GM23248 (cell line): Measurements from ENCODE around the gene TLE3. TPM values are rescaled to one million over a fixed set of nuclear protein-coding genes. Genes with fewer than 3 reads are reported as not detected.

Experiments used
- DNase-seq: peaks from one replicate; pipeline ENCODE4 v3.0.0-alpha.2; 2015
- H2AFZ ChIP-seq: fragments of 200-600 bp; sonication (generic); 2 replicates; pipeline ENCODE4 v1.6.1; 2016; ENCODE audit warnings: antibody characterized with exemption
- H3F3A ChIP-seq: fragments of 200-600 bp; sonication (generic); 2 replicates; pipeline ENCODE4 v1.6.1; 2016; ENCODE audit warnings: mild to moderate bottlenecking, antibody characterized with exemption, mixed run types; ENCODE audit not compliant: insufficient read depth
- H3K27ac ChIP-seq: fragments of 200-600 bp; sonication (generic); 2 replicates; pipeline ENCODE4 v1.5.1; 2016; ENCODE audit warnings: mild to moderate bottlenecking
- H3K27me3 ChIP-seq: fragments of 200-600 bp; sonication (generic); replicated peaks from 2 replicates; pipeline ENCODE4 v1.6.1; 2016; ENCODE audit warnings: mild to moderate bottlenecking; ENCODE audit not compliant: insufficient read depth
- H3K36me3 ChIP-seq: fragments of 200-600 bp; sonication (generic); 2 replicates; pipeline ENCODE4 v1.6.1; 2016; ENCODE audit warnings: low read depth, mild to moderate bottlenecking
- H3K4me1 ChIP-seq: fragments of 200-600 bp; sonication (generic); 2 replicates; pipeline ENCODE4 v1.6.1; 2016; ENCODE audit warnings: mild to moderate bottlenecking; ENCODE audit not compliant: insufficient read depth
- H3K4me2 ChIP-seq: fragments of 200-600 bp; sonication (generic); one replicate; pipeline ENCODE4 v1.6.1; 2016; ENCODE audit warnings: mild to moderate bottlenecking; ENCODE audit not compliant: unreplicated experiment
- H3K4me3 ChIP-seq: fragments of 200-600 bp; sonication (generic); 2 replicates; pipeline ENCODE4 v1.5.1; 2016; ENCODE audit warnings: mild to moderate bottlenecking
- H3K79me2 ChIP-seq: fragments of 200-600 bp; sonication (generic); 2 replicates; pipeline ENCODE4 v1.6.1; 2016; ENCODE audit warnings: mild to moderate bottlenecking; ENCODE audit not compliant: insufficient read depth
- H3K9ac ChIP-seq: fragments of 200-600 bp; sonication (generic); 2 replicates; pipeline ENCODE4 v1.6.1; 2016; ENCODE audit warnings: mild to moderate bottlenecking
- H3K9me2 ChIP-seq: fragments of 200-600 bp; sonication (generic); 2 replicates; pipeline ENCODE4 v1.6.1; 2016; ENCODE audit warnings: mixed run types, mild to moderate bottlenecking, moderate library complexity; ENCODE audit not compliant: insufficient read depth
- H3K9me3 ChIP-seq: fragments of 200-600 bp; sonication (generic); one replicate; pipeline ENCODE4 v1.6.1; 2017; ENCODE audit warnings: low read depth
- H4K20me1 ChIP-seq: fragments of 200-600 bp; sonication (generic); 2 replicates; pipeline ENCODE4 v1.6.0; 2016; ENCODE audit not compliant: insufficient read depth
- EZH2 ChIP-seq: fragments of 200-600 bp; sonication (generic); IDR thresholded peaks from 2 replicates; pipeline ENCODE4 v1.6.1; 2018; ENCODE audit warnings: antibody characterized with exemption, mild to moderate bottlenecking; ENCODE audit not compliant: insufficient read depth, poor library complexity, severe bottlenecking
- EZH2phosphoT487 ChIP-seq: fragments of 200-600 bp; sonication (generic); IDR thresholded peaks from 2 replicates; pipeline ENCODE4 v1.6.1; 2018; ENCODE audit warnings: antibody characterized with exemption, moderate library complexity, mild to moderate bottlenecking, low read depth; ENCODE audit not compliant: insufficient read depth
- WGBS, 2 experiments: methylation state at CpG; one replicate each; pipeline ENCODE4 v1.1.6; 2015 to 2017; ENCODE audit warnings: low lambda C conversion rate in 2 of 2, low coverage in 1 of 2; ENCODE audit errors: missing lambda C conversion rate in 2 of 2; 5-methylcytosine and 5-hydroxymethylcytosine counted together
- in situ Hi-C: fragments of 300-500 bp; cut with MboI; formaldehyde crosslinking; loops from 2 replicates; pipeline ENCODE4 v1.15.0; 2020
- polyA plus RNA-seq: library from polyadenylated mRNA; unstranded; fragments of >200 nt; fragmentation: Nextera tagmentation; extraction: Ambion mirVana; gene quantifications from 2 replicates; pipeline ENCODE4 v1.2.1, GENCODE V29; 2016
- total RNA-seq: library from RNA; depleted of rRNA; stranded (reverse); fragments of >200 nt; shearing (Covaris generic); gene quantifications from 2 replicates; pipeline ENCODE4 v1.2.3, GENCODE V29; 2014

The TLE3 gene
- total and polyA plus RNA-seq, 2 experiments from 2014 or later = 11.7 to 37.6 TPM

DNA sequence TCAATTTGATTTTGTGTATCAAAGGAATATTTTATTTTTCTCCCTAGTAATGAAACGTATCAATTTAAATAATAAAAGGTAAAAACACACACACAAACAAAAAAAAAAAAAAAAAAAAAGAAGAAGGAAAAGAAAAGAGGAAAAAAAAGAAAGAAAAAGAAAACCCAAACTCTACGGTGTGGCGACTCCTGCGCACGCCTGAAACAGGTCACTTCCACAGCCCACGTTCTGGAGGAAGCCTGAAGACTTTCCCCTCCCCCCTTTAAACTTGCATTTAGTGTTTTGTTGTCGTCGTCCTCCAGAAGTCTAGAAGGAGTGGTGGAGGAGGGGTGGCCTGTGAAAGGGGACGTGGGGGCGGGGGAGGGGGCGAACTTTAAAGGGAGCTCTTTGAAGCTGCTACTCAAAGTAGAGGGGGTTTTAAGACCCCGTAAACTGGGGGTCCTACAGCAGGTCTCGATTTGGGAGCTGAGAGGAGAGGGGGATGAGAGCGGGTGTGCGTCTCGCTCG lies 2.3 kb upstream of the TLE3 start:
- Histone ChIP-seq H3K4me1 (peaks cover 15% of the 10 kb centered on the region), H2AFZ (peak overlapping the region; percentile 13; the same call in 1 of the 2 replicates), H3K9ac (peak overlapping the region; percentile 2; the same call in 1 of the 2 replicates), H3K4me3 (peak overlapping the region; percentile 51), H3K27ac (no peak overlapping the region), H3K9me3 (no peaks in the 10 kb centered on the region), H3K27me3 (no peaks in the 10 kb centered on the region), H3K79me2 (peaks cover 26% of the 10 kb centered on the region), H3K36me3 (no peaks in the 10 kb centered on the region), H3K9me2 (no peaks in the 10 kb centered on the region), H3K4me2 (peak overlapping the region; percentile 69), H4K20me1 (no peaks in the 10 kb centered on the region), H3F3A (peaks cover 6% of the 10 kb centered on the region; the same call in 1 of the 2 replicates)
- in situ Hi-C loops = no loop called here
- whole genome bisulfite sequencing, 2 experiments = 5 to 7% methylated on average over 14 to 17 of the region's 17 CpGs
- TF ChIP-seq EZH2 (no peak), EZH2phosphoT487 (no peak)
- DNase-seq = peak; percentile 62

GRCh38 chr15:70099167-70099966 lies 1.6 kb upstream of the TLE3 start:
- H3K27ac ChIP-seq = peak overlapping the region; percentile 77
- in situ Hi-C loops = no loop called here
- H3K4me3 ChIP-seq = peak overlapping the region; percentile 84
- H3K9me2 ChIP-seq = no peaks in the 10 kb centered on the region
- WGBS, 2 experiments = 1% methylated on average over 64 to 69 of the region's 69 CpGs
- H3K36me3 ChIP-seq = no peaks in the 10 kb centered on the region
- peaks cover 32% of the 10 kb centered on the region for H3K79me2 ChIP-seq
- peak; percentile 99 for DNase-seq
- H3K4me1 ChIP-seq = peaks cover 21% of the 10 kb centered on the region
- TF ChIP-seq EZH2 (no peak), EZH2phosphoT487 (no peak)
- H3F3A ChIP-seq = peaks cover 6% of the 10 kb centered on the region; the same call in 1 of the 2 replicates
- no peaks in the 10 kb centered on the region for H4K20me1 ChIP-seq
- peak overlapping the region; percentile 68 for H2AFZ ChIP-seq
- H3K4me2 ChIP-seq = peak overlapping the region; percentile 83
- peak overlapping the region; percentile 87 for H3K9ac ChIP-seq
- H3K9me3 ChIP-seq = no peaks in the 10 kb centered on the region
- no peaks in the 10 kb centered on the region for H3K27me3 ChIP-seq

GRCh38 chr15:70098461-70099166 lies 897 bp upstream of the TLE3 start:
- peak; percentile 68 for DNase-seq
- peaks cover 29% of the 10 kb centered on the region for H3K4me1 ChIP-seq
- peak overlapping the region; percentile 68 for H2AFZ ChIP-seq
- H3K79me2 ChIP-seq = peaks cover 40% of the 10 kb centered on the region
- no peaks in the 10 kb centered on the region for H3K9me3 ChIP-seq
- H3K27me3 ChIP-seq = no peaks in the 10 kb centered on the region
- H3F3A ChIP-seq = peaks cover 8% of the 10 kb centered on the region
- peak overlapping the region; percentile 83 for H3K4me2 ChIP-seq
- no peaks in the 10 kb centered on the region for H4K20me1 ChIP-seq
- no peaks in the 10 kb centered on the region for H3K9me2 ChIP-seq
- WGBS, 2 experiments = 3 to 4% methylated on average over 32 to 35 of the region's 60 CpGs
- H3K4me3 ChIP-seq = peak overlapping the region; percentile 84
- H3K9ac ChIP-seq = peak overlapping the region; percentile 87
- 0 out of 2 replicates have a peak, but pooled peaks cover 6% of the 10 kb centered on the region for H3K36me3 ChIP-seq
- TF ChIP-seq EZH2phosphoT487 (no peak), EZH2 (no peak)
- H3K27ac ChIP-seq = peak overlapping the region; percentile 77
- in situ Hi-C loops = no loop called here

DNA sequence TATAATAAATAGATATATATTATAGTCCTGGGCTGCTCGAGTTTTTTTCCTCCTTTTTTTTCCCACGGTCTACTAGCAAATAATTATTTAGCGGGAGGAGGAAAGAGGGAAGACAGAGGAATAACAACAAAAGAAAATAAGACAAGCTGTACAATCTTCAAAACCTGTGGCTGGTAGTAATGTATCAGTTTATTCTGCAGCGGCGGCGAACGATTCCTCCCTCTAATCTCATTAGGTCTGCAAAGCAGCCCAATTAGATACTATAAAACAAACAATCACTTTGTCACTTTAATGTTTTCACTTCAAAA lies 390 bp upstream of the TLE3 start:
- TF ChIP-seq EZH2 (no peak), EZH2phosphoT487 (no peak)
- Histone ChIP-seq H3K4me2 (peak overlapping the region; percentile 83), H4K20me1 (0 out of 2 replicates have a peak, but pooled peaks cover under 1% of the 10 kb centered on the region), H3K9me3 (no peaks in the 10 kb centered on the region), H3F3A (peaks cover 13% of the 10 kb centered on the region), H3K79me2 (peaks cover 45% of the 10 kb centered on the region), H3K9ac (peak overlapping the region; percentile 87), H3K4me3 (peak overlapping the region; percentile 84), H3K4me1 (peaks cover 34% of the 10 kb centered on the region), H3K36me3 (0 out of 2 replicates have a peak, but pooled peaks cover 9% of the 10 kb centered on the region), H2AFZ (peak overlapping the region; percentile 68), H3K27ac (peak overlapping the region; percentile 77), H3K27me3 (no peaks in the 10 kb centered on the region), H3K9me2 (no peaks in the 10 kb centered on the region)
- in situ Hi-C loops = no loop called here
- no peak for DNase-seq
- 1 to 2% methylated on average over 7 of the region's 7 CpGs for WGBS, 2 experiments
